ENCODE measurements around the gene GPC5. TPM values are rescaled to one million over a fixed set of nuclear protein-coding genes. Genes with fewer than 3 reads are reported as not detected.

GPC5 gene
- total RNA-seq, 2 donors from 2014 or later: 0.22 to 0.51 TPM

GRCh38 chr13:92188574-92188973 lies 790.2 kb downstream of the GPC5 start:
- Histone ChIP-seq H3K4me1 (ENCODE audit: control insufficient read depth, insufficient read depth, low read length) (no peaks in the 10 kb centered on the region), H3K27me3 (ENCODE audit: control insufficient read depth, insufficient read depth, low read length, poor library complexity, severe bottlenecking) (no peaks in the 10 kb centered on the region), H3K36me3 (ENCODE audit: control insufficient read depth, insufficient read depth, low read length) (no peaks in the 10 kb centered on the region), H3K9ac (ENCODE audit: extremely low read depth, low read length, poor library complexity, severe bottlenecking) (no peak overlapping the region), H3K27ac (ENCODE audit: low read depth, low read length) (no peak overlapping the region), H3K4me3 (ENCODE audit: low read length) (no peak overlapping the region), H3K9me3 (ENCODE audit: control insufficient read depth, low read length) (no peaks in the 10 kb centered on the region)
- no peak for DNase-seq
- 84 to 100% methylated on average over 1 to 2 of the region's 2 CpGs for WGBS, 2 experiments (ENCODE audit: insufficient coverage in 1 of 2, insufficient read length in 1 of 2)
- no peak for TF ChIP-seq CTCF (conservative IDR thresholded peaks at IDR 0.05)
- Mint-ChIP-seq H3K4me3 (no peak overlapping the region), H3K27me3 (ENCODE audit: insufficient read depth) (no peaks in the 10 kb centered on the region), H3K36me3 (ENCODE audit: low read depth) (no peaks in the 10 kb centered on the region), H3K9me3 (peaks cover 4% of the 10 kb centered on the region), H3K4me1 (no peaks in the 10 kb centered on the region), H3K27ac (no peak overlapping the region)

DNA sequence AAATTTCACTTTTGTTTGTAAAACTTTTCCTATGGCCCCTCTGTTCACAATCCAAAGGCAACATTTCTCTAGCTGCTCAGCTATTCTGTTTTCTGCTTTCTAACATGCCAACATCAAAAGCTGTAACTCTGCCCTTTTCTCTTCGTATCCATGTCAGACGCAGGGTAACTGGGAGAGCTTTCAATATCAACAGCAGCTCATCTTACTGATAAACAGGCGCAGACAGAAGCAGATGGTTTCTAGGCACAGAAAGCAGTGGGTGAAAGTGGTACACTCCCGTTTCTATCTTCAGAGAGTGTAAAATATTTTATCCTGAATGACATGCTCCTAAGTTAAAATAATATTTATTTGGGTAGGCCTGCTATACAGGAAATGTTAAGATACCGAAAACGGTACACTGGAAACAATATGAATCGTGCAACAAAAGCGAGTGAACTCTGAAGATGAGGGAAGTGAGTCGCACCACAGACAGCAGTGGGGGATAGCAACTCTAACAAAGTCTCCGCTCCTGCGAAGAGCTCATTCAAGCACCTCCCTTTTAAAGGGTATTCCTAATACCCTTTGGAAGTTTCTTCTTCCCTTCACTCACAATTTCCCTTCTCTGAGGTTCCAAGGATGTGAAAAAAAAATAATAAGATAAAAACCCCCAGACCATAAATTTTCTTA lies 798.3 kb downstream of the GPC5 start:
- no peaks in the 10 kb centered on the region for H3K36me3 ChIP-seq (ENCODE audit: control insufficient read depth, insufficient read depth, low read length)
- Mint-ChIP-seq H3K27ac (no peak overlapping the region), H3K27me3 (ENCODE audit: insufficient read depth) (no peaks in the 10 kb centered on the region), H3K4me1 (no peaks in the 10 kb centered on the region), H3K36me3 (ENCODE audit: low read depth) (no peaks in the 10 kb centered on the region), H3K9me3 (no peaks in the 10 kb centered on the region), H3K4me3 (no peak overlapping the region)
- WGBS, 2 experiments (ENCODE audit: insufficient coverage in 1 of 2, insufficient read length in 1 of 2): 83 to 92% methylated on average over 4 to 11 of the region's 11 CpGs
- no peak overlapping the region for H3K9ac ChIP-seq (ENCODE audit: extremely low read depth, low read length, poor library complexity, severe bottlenecking)
- no peaks in the 10 kb centered on the region for H3K9me3 ChIP-seq (ENCODE audit: control insufficient read depth, low read length)
- DNase-seq: no peak
- H3K4me3 ChIP-seq (ENCODE audit: low read length): no peak overlapping the region
- no peaks in the 10 kb centered on the region for H3K4me1 ChIP-seq (ENCODE audit: control insufficient read depth, insufficient read depth, low read length)
- TF ChIP-seq CTCF (conservative IDR thresholded peaks at IDR 0.05): no peak
- H3K27ac ChIP-seq (ENCODE audit: low read depth, low read length): no peak overlapping the region
- H3K27me3 ChIP-seq (ENCODE audit: control insufficient read depth, insufficient read depth, low read length, poor library complexity, severe bottlenecking): no peaks in the 10 kb centered on the region

DNA sequence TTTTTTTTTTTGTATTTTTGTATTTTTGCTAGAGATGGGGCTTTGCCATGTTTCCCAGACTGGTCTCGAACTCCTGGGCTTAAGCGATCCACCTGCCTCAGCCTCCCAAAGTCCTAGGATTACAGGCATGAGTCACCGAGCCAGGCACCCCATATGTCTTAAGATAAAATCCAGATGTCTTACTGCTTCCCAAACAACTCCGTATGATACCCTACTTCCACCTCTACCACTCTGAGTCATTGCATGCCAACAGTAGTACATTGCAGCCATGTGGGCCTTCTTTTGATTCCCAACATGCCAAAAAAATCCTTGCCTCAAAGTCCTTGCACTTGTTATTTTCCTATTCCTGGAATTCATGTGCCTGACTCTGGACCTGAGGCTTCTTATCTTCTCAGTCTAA lies 799.2 kb downstream of the GPC5 start:
- H3K27me3 ChIP-seq (ENCODE audit: control insufficient read depth, insufficient read depth, low read length, poor library complexity, severe bottlenecking): no peaks in the 10 kb centered on the region
- H3K4me1 ChIP-seq (ENCODE audit: control insufficient read depth, insufficient read depth, low read length): no peaks in the 10 kb centered on the region
- H3K9me3 ChIP-seq (ENCODE audit: control insufficient read depth, low read length): no peaks in the 10 kb centered on the region
- no peak overlapping the region for H3K4me3 ChIP-seq (ENCODE audit: low read length)
- no peaks in the 10 kb centered on the region for H3K36me3 Mint-ChIP-seq (ENCODE audit: low read depth)
- no peak overlapping the region for H3K9ac ChIP-seq (ENCODE audit: extremely low read depth, low read length, poor library complexity, severe bottlenecking)
- WGBS, 2 experiments (ENCODE audit: insufficient coverage in 1 of 2, insufficient read length in 1 of 2): 94 to 97% methylated on average over 4 of the region's 4 CpGs
- H3K27ac ChIP-seq (ENCODE audit: low read depth, low read length): no peak overlapping the region
- H3K9me3 Mint-ChIP-seq: no peaks in the 10 kb centered on the region
- H3K36me3 ChIP-seq (ENCODE audit: control insufficient read depth, insufficient read depth, low read length): no peaks in the 10 kb centered on the region
- DNase-seq: no peak
- no peak overlapping the region for H3K4me3 Mint-ChIP-seq
- no peak for TF ChIP-seq CTCF (conservative IDR thresholded peaks at IDR 0.05)
- H3K27ac Mint-ChIP-seq: no peak overlapping the region
- no peaks in the 10 kb centered on the region for H3K4me1 Mint-ChIP-seq
- H3K27me3 Mint-ChIP-seq (ENCODE audit: insufficient read depth): no peaks in the 10 kb centered on the region
